ENCODE results near the gene PRPF40B. TPM values are rescaled to one million over a fixed set of nuclear protein-coding genes. Genes with fewer than 3 reads are reported as not detected.

The PRPF40B gene
- total RNA-seq, 6 experiments from 2014 or later, result 4.7 to 8.2 (median 6.3) TPM

DNA sequence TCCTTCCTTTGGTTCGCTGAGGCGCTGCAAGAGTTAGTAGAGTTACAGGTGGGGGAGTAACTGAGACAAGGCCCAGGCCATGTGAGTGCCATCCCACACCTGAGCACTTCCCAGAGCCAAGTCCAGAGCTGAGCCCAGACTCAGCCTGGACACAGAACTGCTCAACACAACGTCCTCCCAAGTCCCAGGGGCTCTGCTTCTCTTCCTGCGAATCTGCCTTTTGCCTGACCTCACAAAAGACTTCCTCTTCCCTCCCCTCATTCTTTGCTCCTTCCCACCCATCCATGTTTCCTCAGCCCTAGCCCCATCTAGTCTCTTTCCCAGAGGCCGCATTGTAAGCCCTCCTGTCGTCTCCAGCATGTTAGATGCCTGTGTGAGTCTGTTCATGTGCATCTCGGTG, 38.8 kb upstream of the PRPF40B start:
- Histone ChIP-seq H3K27ac (no peak overlapping the region), H3K9me3 (no peaks in the 10 kb centered on the region), H3K4me3 (no peak overlapping the region), H3K27me3 (no peaks in the 10 kb centered on the region), H3K36me3 (no peaks in the 10 kb centered on the region), H3K4me1 (peaks cover 0 to 3% (median 0%) of the 10 kb centered on the region in 4 donors)
- TF ChIP-seq, protein P1, sequence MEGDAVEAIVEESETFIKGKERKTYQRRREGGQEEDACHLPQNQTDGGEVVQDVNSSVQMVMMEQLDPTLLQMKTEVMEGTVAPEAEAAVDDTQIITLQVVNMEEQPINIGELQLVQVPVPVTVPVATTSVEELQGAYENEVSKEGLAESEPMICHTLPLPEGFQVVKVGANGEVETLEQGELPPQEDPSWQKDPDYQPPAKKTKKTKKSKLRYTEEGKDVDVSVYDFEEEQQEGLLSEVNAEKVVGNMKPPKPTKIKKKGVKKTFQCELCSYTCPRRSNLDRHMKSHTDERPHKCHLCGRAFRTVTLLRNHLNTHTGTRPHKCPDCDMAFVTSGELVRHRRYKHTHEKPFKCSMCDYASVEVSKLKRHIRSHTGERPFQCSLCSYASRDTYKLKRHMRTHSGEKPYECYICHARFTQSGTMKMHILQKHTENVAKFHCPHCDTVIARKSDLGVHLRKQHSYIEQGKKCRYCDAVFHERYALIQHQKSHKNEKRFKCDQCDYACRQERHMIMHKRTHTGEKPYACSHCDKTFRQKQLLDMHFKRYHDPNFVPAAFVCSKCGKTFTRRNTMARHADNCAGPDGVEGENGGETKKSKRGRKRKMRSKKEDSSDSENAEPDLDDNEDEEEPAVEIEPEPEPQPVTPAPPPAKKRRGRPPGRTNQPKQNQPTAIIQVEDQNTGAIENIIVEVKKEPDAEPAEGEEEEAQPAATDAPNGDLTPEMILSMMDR (IDR thresholded peaks at IDR 0.05), result no peak
- DNase-seq (no peak), ATAC-seq (no peak)
- WGBS (ENCODE audit: insufficient coverage, low coverage, low lambda C conversion rate, missing lambda C conversion rate), result 72% methylated on average over 5 of the region's 7 CpGs
- intact Hi-C loops (cut with DNase I), result no loop called here

DNA sequence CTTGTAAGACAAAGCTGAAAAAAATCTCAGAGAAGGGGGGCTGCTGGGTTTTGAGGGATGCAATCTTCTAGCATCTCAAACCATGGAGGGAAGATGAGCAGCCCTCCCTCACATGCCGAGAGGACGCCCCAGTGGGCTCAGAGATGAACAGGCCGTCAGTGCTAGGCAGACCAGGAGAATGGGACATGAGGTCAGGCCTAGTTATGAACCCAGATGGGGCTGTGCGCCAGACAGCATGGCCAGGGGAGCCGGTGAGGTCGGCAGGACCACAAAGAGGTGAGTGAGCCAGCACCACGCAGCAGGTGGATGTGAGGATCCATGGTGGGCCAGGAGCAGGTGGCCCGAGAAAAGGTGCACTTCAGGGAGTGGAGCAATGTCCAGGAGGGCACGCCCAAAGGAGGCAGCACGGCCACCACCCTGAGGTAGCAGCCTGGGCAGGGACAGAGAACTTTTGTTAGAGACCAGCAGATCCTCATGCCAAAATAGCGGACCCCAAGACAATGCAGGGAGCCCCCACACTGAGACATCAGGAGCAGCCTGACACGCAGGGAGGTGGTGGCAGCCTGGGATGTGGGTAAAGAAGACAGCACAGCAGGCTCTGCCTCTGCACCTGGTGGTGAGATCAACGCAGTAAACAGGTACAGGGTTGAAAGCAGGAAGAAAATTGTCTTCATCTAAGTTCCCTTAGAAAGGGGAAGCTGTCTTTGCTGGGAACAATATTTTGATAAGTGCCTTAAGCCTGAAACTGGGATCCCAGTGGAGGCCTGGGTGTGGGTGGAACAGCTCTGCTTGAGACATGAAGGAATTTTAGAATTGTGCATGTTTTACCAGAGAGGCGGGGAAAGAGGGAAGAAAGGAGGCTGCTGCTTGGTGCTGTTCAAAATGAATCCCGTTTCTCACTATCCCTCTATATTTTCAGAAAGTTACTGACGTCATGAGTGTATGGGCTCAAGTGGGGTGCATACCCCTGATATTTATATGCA, 37.6 kb upstream of the PRPF40B start:
- intact Hi-C loops (cut with DNase I), result no loop called here
- H3K36me3 ChIP-seq, result no peaks in the 10 kb centered on the region
- H3K4me3 ChIP-seq, result no peak overlapping the region
- no peaks in the 10 kb centered on the region for H3K27me3 ChIP-seq
- no peak overlapping the region for H3K27ac ChIP-seq
- no peak for ATAC-seq
- WGBS (ENCODE audit: insufficient coverage, low coverage, low lambda C conversion rate, missing lambda C conversion rate), result 86% methylated on average over 6 of the region's 16 CpGs
- DNase-seq, result no peak
- no peaks in the 10 kb centered on the region for H3K4me1 ChIP-seq
- no peaks in the 10 kb centered on the region for H3K9me3 ChIP-seq
- TF ChIP-seq, protein P1 (IDR thresholded peaks at IDR 0.05), result no peak
- no peak for TF ChIP-seq POLR2A (IDR thresholded peaks at IDR 0.05)

DNA sequence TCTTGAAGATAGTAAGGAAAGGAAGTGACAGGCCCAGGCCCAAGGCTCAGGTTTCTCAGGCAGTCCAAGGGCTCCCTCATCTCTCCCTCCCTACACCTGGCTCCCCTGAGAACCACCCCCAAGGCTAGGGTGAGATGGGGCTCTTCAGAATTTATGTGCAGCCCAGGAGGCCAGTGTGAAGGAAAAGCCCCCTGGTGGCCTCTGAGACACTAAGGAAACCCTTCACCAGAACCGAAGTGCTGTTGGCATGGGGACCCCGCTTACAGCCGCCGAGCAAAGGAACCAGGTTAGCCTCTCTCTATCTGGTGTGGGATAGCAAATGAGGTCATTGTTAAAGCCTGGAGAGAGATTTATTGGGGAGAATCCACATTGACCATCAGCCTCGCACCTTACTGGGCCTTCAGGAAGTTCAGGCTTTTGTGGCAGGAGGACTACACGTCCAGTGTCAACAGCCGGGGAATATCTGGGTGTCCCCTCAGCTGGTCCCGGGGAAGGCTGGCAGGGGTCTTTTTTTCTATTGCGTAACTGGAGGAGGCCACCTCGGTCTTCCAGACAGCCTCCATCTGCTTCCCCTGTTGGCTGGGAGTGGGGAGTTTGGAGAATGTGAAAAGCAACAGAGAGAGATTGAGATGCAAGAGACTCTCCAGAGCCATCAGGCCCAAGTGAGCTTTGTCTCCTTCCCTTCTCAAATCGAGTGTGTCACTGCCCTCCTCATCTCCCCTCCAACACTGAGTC, 36.0 kb upstream of the PRPF40B start:
- intact Hi-C loops (cut with DNase I), result no loop called here
- no peaks in the 10 kb centered on the region for H3K36me3 ChIP-seq
- no peak overlapping the region for H3K27ac ChIP-seq

DNA sequence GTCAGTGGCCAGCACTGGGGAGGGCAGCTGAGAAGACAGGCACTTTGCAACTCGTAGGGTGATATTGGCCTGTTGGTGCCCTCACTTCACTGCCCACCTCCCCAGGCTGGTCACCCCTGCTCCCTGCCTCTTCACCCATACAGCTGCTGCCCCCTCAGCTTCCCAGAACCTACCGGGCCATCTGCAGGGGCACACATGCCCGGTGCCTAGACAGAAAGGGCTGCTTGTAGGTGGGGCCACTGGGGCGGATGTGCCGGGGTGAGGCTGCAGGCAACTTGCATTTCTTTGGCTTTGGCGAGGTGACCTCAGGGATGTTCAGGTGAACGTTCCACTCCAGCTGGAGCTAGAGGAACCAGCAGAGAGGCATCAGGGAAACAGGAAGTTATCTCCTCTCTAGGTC, 35.1 kb upstream of the PRPF40B start:
- DNase-seq, result no peak
- 86% methylated on average over 4 of the region's 7 CpGs for WGBS (ENCODE audit: insufficient coverage, low coverage, low lambda C conversion rate, missing lambda C conversion rate)

More for the DNA sequence above, 36.0 kb upstream of the PRPF40B start:
- 95% methylated on average over 4 of the region's 11 CpGs for WGBS (ENCODE audit: insufficient coverage, low coverage, low lambda C conversion rate, missing lambda C conversion rate)
- no peak for TF ChIP-seq POLR2A (IDR thresholded peaks at IDR 0.05)
- TF ChIP-seq, protein P1 (IDR thresholded peaks at IDR 0.05), result no peak
- no peak overlapping the region for H3K4me3 ChIP-seq
- no peaks in the 10 kb centered on the region for H3K4me1 ChIP-seq
- DNase-seq, result no peak
- no peak for ATAC-seq
- H3K27me3 ChIP-seq, result no peaks in the 10 kb centered on the region
- H3K9me3 ChIP-seq, result no peaks in the 10 kb centered on the region

More for the DNA sequence above, 35.1 kb upstream of the PRPF40B start:
- ATAC-seq, result peak in 1 of 4 donors; percentile 17
- no peaks in the 10 kb centered on the region for H3K9me3 ChIP-seq
- H3K4me3 ChIP-seq, result no peak overlapping the region
- no peaks in the 10 kb centered on the region for H3K36me3 ChIP-seq
- H3K4me1 ChIP-seq, result no peaks in the 10 kb centered on the region
- no peaks in the 10 kb centered on the region for H3K27me3 ChIP-seq
- TF ChIP-seq, protein P1 (IDR thresholded peaks at IDR 0.05), result no peak
- TF ChIP-seq POLR2A (IDR thresholded peaks at IDR 0.05), result no peak
- H3K27ac ChIP-seq, result no peak overlapping the region
- intact Hi-C loops (cut with DNase I), result no loop called here

Measured in right lobe of liver (tissue), 6 donors.